Loucy (cell line): Measurements from ENCODE around the gene AKAP6.

Experiments
- CTCF ChIP-seq: fragments of 200-600 bp; sonication (generic); conservative IDR thresholded peaks from 2 replicates; pipeline ENCODE4 v1.5.1; 2014; ENCODE audit warnings: mild to moderate bottlenecking, antibody characterized with exemption, low read length
- EZH2phosphoT487 ChIP-seq: fragments of 200-600 bp; IDR thresholded peaks from 2 replicates; pipeline ENCODE4 v1.6.1; 2018; ENCODE audit warnings: antibody characterized with exemption, mild to moderate bottlenecking, moderate library complexity, borderline replicate concordance

GRCh38 chr14:32472512-32473463, 143.7 kb downstream of the AKAP6 start:
- TF ChIP-seq EZH2phosphoT487, result no peak
- TF ChIP-seq CTCF, result no peak
